ENCODE results near the gene TSPAN33. TPM values are rescaled to one million over a fixed set of nuclear protein-coding genes. Genes with fewer than 3 reads are reported as not detected.

TSPAN33 gene
- total and polyA plus RNA-seq, 2 of the 13 experiments (the other 11 are each of a cell fraction or from before 2014, with no cell fraction given): 15.3 to 16.5 TPM

DNA sequence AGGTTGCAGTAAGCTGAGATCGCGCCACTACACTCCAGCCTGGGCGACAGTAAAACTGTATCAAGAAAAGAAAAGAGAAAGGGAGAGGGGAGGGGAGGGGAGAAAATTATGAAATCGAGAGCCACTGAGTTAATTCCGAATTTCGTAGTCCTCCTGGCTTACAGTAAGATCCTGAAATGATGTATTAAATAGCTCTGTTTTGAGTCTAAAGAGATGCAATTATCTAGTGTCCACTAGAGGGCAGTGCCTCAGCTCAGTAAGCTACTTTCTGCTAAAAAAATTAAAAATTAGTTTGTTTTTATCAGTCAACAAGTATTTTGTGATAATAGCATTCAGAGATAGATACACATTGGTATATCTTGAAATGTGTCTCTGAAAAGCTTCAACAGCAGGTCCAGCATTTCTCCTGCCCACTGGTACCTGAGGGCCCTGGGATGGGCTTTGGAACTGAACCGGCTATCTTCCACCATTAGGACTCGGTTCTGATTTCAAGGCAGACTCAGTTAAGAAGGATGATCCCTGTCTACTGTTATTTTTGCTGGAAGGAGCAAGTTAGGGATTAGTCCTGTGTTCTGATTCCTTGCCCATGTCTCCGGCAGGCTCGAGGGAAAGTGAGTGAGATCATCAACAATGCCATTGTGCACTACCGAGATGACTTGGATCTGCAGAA is 19.5 kb downstream of the TSPAN33 start (continued):
- TF ChIP-seq SRF (IDR thresholded peaks at IDR 0.05; ENCODE audit: low read depth, low read length): no peak
- TF ChIP-seq MIER3 (CRISPR knock-in tag; IDR thresholded peaks at IDR 0.05; ENCODE audit: borderline replicate concordance): no peak
- TF ChIP-seq ZNF572 (CRISPR knock-in tag; IDR thresholded peaks at IDR 0.05): no peak
- TF ChIP-seq MEIS1 (CRISPR knock-in tag; IDR thresholded peaks at IDR 0.05; ENCODE audit: borderline replicate concordance): no peak

DNA sequence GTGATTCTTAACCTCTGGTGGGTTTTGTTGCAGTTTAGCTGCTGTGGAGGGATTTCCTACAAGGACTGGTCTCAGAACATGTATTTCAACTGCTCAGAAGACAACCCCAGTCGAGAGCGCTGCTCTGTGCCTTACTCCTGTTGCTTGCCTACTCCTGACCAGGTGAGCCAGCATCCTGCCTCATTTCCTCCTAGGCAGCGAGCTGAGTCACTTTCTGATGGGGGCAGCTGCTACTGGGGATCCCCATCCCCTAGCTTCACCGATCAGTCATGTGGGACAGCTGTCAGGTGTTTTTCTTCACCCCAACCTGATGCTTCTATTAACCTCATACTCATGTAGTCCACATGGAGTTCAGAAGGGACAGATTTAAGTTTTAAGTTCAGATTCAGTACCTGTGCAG is 22.2 kb downstream of the TSPAN33 start:
- H3K9me3 ChIP-seq (ENCODE audit: low read length): no peaks in the 10 kb centered on the region
- no TSS peak for BruUV-seq (replicated peaks)
- CTCF ChIA-PET (ENCODE audit: low intra/inter-chr PET ratio, low total read pairs): no interaction called here
- no peaks in the 10 kb centered on the region for H3K79me2 ChIP-seq (ENCODE audit: insufficient read depth, low read length)
- no peaks in the 10 kb centered on the region for H3K27me3 ChIP-seq (ENCODE audit: control insufficient read depth in 1 of 2, insufficient read depth in 2 of 2, low read length in 2 of 2)
- no peak overlapping the region for H2AFZ ChIP-seq (ENCODE audit: low read length)
- H4K20me1 ChIP-seq (ENCODE audit: insufficient read depth, low read length): no peaks in the 10 kb centered on the region
- no peak overlapping the region for H3K27ac ChIP-seq (ENCODE audit: extremely low read length, insufficient read depth, low read length)
- POLR2A ChIA-PET: no interaction called here
- DNase-seq (ENCODE audit: low spot score) (no peak), FAIRE-seq (no peak), ATAC-seq (no peak)
- no peaks in the 10 kb centered on the region for H3K4me1 ChIP-seq (ENCODE audit: insufficient read depth, low read length)
- 62% methylated on average over 2 of the region's 4 CpGs for WGBS (ENCODE audit: low lambda C conversion rate)
- no peak overlapping the region for H3K9ac ChIP-seq (ENCODE audit: insufficient read depth, low read depth, low read length)
- intact Hi-C loops (cut with micrococcal nuclease; ENCODE audit: unreplicated experiment): no loop called here
- no peak overlapping the region for H3K4me3 ChIP-seq (replicated peaks in 1 of 3; ENCODE audit: insufficient read depth in 1 of 3, low read depth in 2 of 3, low read length in 3 of 3)
- in situ Hi-C loops (cut with HindIII; ENCODE audit: extremely low pct_ligation_motif_present, low pct_unique_long_range_greater_than_20kb): no loop called here
- no peak overlapping the region for H3K4me2 ChIP-seq (ENCODE audit: low read depth, low read length)
- no peaks in the 10 kb centered on the region; a peak in 1 of 5 replicates for H3K36me3 ChIP-seq (replicated peaks in 1 of 2; ENCODE audit: control insufficient read depth in 1 of 2, insufficient read depth in 2 of 2, low read length in 2 of 2)
- TF ChIP-seq ZNF510 (CRISPR knock-in tag; IDR thresholded peaks at IDR 0.05; ENCODE audit: low read depth) (no peak), NR3C1 (CRISPR knock-in tag; IDR thresholded peaks at IDR 0.05) (no peak), NR2F6 (IDR thresholded peaks at IDR 0.05) (no peak), NR2F6 (CRISPR knock-in tag; IDR thresholded peaks at IDR 0.05) (no peak), MEF2D (CRISPR knock-in tag; IDR thresholded peaks at IDR 0.05) (no peak), SPEN (CRISPR knock-in tag; IDR thresholded peaks at IDR 0.05; ENCODE audit: low read depth) (no peak), POLR2AphosphoS5 (IDR thresholded peaks at IDR 0.05; ENCODE audit: low read depth, low read length) (no peak), ZMAT3 (CRISPR knock-in tag; conservative IDR thresholded peaks at IDR 0.05) (no peak), ZKSCAN5 (CRISPR knock-in tag; IDR thresholded peaks at IDR 0.05) (no peak), ZNF788 (CRISPR knock-in tag; IDR thresholded peaks at IDR 0.05; ENCODE audit: borderline replicate concordance) (no peak)
- TF ChIP-seq, protein P1, sequence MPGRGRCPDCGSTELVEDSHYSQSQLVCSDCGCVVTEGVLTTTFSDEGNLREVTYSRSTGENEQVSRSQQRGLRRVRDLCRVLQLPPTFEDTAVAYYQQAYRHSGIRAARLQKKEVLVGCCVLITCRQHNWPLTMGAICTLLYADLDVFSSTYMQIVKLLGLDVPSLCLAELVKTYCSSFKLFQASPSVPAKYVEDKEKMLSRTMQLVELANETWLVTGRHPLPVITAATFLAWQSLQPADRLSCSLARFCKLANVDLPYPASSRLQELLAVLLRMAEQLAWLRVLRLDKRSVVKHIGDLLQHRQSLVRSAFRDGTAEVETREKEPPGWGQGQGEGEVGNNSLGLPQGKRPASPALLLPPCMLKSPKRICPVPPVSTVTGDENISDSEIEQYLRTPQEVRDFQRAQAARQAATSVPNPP (CRISPR knock-in tag; IDR thresholded peaks at IDR 0.05): no peak
- TF ChIP-seq, protein P2, sequence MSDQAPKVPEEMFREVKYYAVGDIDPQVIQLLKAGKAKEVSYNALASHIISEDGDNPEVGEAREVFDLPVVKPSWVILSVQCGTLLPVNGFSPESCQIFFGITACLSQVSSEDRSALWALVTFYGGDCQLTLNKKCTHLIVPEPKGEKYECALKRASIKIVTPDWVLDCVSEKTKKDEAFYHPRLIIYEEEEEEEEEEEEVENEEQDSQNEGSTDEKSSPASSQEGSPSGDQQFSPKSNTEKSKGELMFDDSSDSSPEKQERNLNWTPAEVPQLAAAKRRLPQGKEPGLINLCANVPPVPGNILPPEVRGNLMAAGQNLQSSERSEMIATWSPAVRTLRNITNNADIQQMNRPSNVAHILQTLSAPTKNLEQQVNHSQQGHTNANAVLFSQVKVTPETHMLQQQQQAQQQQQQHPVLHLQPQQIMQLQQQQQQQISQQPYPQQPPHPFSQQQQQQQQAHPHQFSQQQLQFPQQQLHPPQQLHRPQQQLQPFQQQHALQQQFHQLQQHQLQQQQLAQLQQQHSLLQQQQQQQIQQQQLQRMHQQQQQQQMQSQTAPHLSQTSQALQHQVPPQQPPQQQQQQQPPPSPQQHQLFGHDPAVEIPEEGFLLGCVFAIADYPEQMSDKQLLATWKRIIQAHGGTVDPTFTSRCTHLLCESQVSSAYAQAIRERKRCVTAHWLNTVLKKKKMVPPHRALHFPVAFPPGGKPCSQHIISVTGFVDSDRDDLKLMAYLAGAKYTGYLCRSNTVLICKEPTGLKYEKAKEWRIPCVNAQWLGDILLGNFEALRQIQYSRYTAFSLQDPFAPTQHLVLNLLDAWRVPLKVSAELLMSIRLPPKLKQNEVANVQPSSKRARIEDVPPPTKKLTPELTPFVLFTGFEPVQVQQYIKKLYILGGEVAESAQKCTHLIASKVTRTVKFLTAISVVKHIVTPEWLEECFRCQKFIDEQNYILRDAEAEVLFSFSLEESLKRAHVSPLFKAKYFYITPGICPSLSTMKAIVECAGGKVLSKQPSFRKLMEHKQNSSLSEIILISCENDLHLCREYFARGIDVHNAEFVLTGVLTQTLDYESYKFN (CRISPR knock-in tag; conservative IDR thresholded peaks at IDR 0.05): no peak
- TF ChIP-seq, protein P3, sequence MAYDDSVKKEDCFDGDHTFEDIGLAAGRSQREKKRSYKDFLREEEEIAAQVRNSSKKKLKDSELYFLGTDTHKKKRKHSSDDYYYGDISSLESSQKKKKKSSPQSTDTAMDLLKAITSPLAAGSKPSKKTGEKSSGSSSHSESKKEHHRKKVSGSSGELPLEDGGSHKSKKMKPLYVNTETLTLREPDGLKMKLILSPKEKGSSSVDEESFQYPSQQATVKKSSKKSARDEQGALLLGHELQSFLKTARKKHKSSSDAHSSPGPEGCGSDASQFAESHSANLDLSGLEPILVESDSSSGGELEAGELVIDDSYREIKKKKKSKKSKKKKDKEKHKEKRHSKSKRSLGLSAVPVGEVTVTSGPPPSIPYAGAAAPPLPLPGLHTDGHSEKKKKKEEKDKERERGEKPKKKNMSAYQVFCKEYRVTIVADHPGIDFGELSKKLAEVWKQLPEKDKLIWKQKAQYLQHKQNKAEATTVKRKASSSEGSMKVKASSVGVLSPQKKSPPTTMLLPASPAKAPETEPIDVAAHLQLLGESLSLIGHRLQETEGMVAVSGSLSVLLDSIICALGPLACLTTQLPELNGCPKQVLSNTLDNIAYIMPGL (CRISPR knock-in tag; IDR thresholded peaks at IDR 0.05; ENCODE audit: borderline replicate concordance in 1 of 2, low read depth in 1 of 2): no peak

All from HepG2 (cell line).